Measurements from ENCODE around the gene RAP1GDS1. TPM values are rescaled to one million over a fixed set of nuclear protein-coding genes. Genes with fewer than 3 reads are reported as not detected.
A peak's percentile ranks its signal among the peaks of the same experiment; 100 is the strongest.

Gene RAP1GDS1
- total RNA-seq = 10 to 100 TPM; 34.0 to 37.9 TPM
- polyA plus RNA-seq (2013, experiment 1 of 2) = 40.6 TPM
- 38.8 TPM for polyA plus RNA-seq (2013, experiment 2 of 2)
- long read RNA-seq, experiment 1, partial matches to known transcripts = 4 of 11 reads
- long read RNA-seq, experiment 1, other reads (novel, unspliced or antisense) = 4 of 11 reads
- long read RNA-seq, experiment 2, transcript RAP1GDS1-205 (15 exons, 3,681 nt) = major isoform, 29 of 60 reads
- long read RNA-seq, experiment 2, transcript RAP1GDS1-202 (15 exons, 2,092 nt) = minor isoform, 6 of 60 reads
- long read RNA-seq, experiment 2, partial matches to known transcripts = 6 of 60 reads
- long read RNA-seq, experiment 2, other reads (novel, unspliced or antisense) = 10 of 60 reads
- long read RNA-seq, experiment 3, transcript RAP1GDS1-205 (15 exons, 3,681 nt) = major isoform, 95 of 211 reads
- long read RNA-seq, experiment 3, transcript RAP1GDS1-206 (15 exons, 2,470 nt) = minor isoform, 12 of 211 reads
- long read RNA-seq, experiment 3, transcript RAP1GDS1-204 (14 exons, 1,942 nt) = minor isoform, 10 of 211 reads
- long read RNA-seq, experiment 3, transcript RAP1GDS1-202 (15 exons, 2,092 nt) = minor isoform, 44 of 211 reads
- long read RNA-seq, experiment 3, partial matches to known transcripts = 5 of 211 reads
- long read RNA-seq, experiment 3, other reads (novel, unspliced or antisense) = 33 of 211 reads
- long read RNA-seq, experiment 4, transcript RAP1GDS1-205 (15 exons, 3,681 nt) = major isoform, 14 of 52 reads
- long read RNA-seq, experiment 4, partial matches to known transcripts = 17 of 52 reads
- long read RNA-seq, experiment 4, other reads (novel, unspliced or antisense) = 9 of 52 reads

- no peaks in the 10 kb centered on the region for H3K36me3 Mint-ChIP-seq (ENCODE audit: low read depth)
- TF ChIP-seq CTCF (conservative IDR thresholded peaks at IDR 0.05) = no peak
- Histone ChIP-seq H3K4me1 (ENCODE audit: control insufficient read depth, insufficient read depth, low read length) (no peaks in the 10 kb centered on the region), H3K27ac (ENCODE audit: low read depth, low read length) (peak within 1 kb of the TSS; percentile 92), H3K9ac (ENCODE audit: extremely low read depth, low read length, poor library complexity, severe bottlenecking) (peak within 1 kb of the TSS; percentile 92), H3K9me3 (ENCODE audit: control insufficient read depth, low read length) (no peaks in the 10 kb centered on the region), H3K4me3 (ENCODE audit: low read length) (peak within 1 kb of the TSS; percentile 96), H3K27me3 (ENCODE audit: control insufficient read depth, insufficient read depth, low read length, poor library complexity, severe bottlenecking) (no peaks in the 10 kb centered on the region), H3K36me3 (ENCODE audit: control insufficient read depth, insufficient read depth, low read length) (no peaks in the 10 kb centered on the region)
- H3K27ac Mint-ChIP-seq = peak within 1 kb of the TSS; percentile 98
- H3K4me3 Mint-ChIP-seq = peak within 1 kb of the TSS; percentile 93
- peaks cover 25% of the 10 kb centered on the region for H3K4me1 Mint-ChIP-seq
- H3K9me3 Mint-ChIP-seq = no peaks in the 10 kb centered on the region
- WGBS, 2 experiments (ENCODE audit: insufficient coverage in 1 of 2, insufficient read length in 1 of 2) = 0% methylated on average over 19 to 84 of the region's 84 CpGs
- no peaks in the 10 kb centered on the region for H3K27me3 Mint-ChIP-seq (ENCODE audit: insufficient read depth)
- peak; percentile 97 for DNase-seq
Measured at GRCh38 chr4:98260579-98261404, at the start of gene RAP1GDS1. RAP1GDS1 (plus strand) TSS chr4:98261384; CDS start chr4:98261566, 182 bp downstream.

GRCh38 chr4:98222306-98222705 is 38.9 kb upstream of the RAP1GDS1 start:
- H3K9ac ChIP-seq (ENCODE audit: extremely low read depth, low read length, poor library complexity, severe bottlenecking) = no peak overlapping the region
- H3K4me1 ChIP-seq (ENCODE audit: control insufficient read depth, insufficient read depth, low read length) = no peaks in the 10 kb centered on the region
- H3K9me3 Mint-ChIP-seq = no peaks in the 10 kb centered on the region
- H3K36me3 Mint-ChIP-seq (ENCODE audit: low read depth) = no peaks in the 10 kb centered on the region
- no peaks in the 10 kb centered on the region for H3K27me3 ChIP-seq (ENCODE audit: control insufficient read depth, insufficient read depth, low read length, poor library complexity, severe bottlenecking)
- H3K36me3 ChIP-seq (ENCODE audit: control insufficient read depth, insufficient read depth, low read length) = no peaks in the 10 kb centered on the region
- DNase-seq = no peak
- no peak for TF ChIP-seq CTCF (conservative IDR thresholded peaks at IDR 0.05)
- no peaks in the 10 kb centered on the region for H3K27me3 Mint-ChIP-seq (ENCODE audit: insufficient read depth)
- no peak overlapping the region for H3K4me3 Mint-ChIP-seq
- H3K27ac ChIP-seq (ENCODE audit: low read depth, low read length) = no peak overlapping the region
- no peaks in the 10 kb centered on the region for H3K4me1 Mint-ChIP-seq
- H3K27ac Mint-ChIP-seq = no peak overlapping the region
- 93% methylated on average over 1 of the region's 2 CpGs; no CpG with 5 or more reads in 1 of the 2 experiments for WGBS, 2 experiments (ENCODE audit: insufficient coverage in 1 of 2, insufficient read length in 1 of 2)
- H3K4me3 ChIP-seq (ENCODE audit: low read length) = no peak overlapping the region
- H3K9me3 ChIP-seq (ENCODE audit: control insufficient read depth, low read length) = no peaks in the 10 kb centered on the region

GRCh38 chr4:98226396-98226795 is 34.8 kb upstream of the RAP1GDS1 start:
- Histone ChIP-seq H3K4me3 (ENCODE audit: low read length) (no peak overlapping the region), H3K27me3 (ENCODE audit: control insufficient read depth, insufficient read depth, low read length, poor library complexity, severe bottlenecking) (no peaks in the 10 kb centered on the region), H3K36me3 (ENCODE audit: control insufficient read depth, insufficient read depth, low read length) (no peaks in the 10 kb centered on the region), H3K4me1 (ENCODE audit: control insufficient read depth, insufficient read depth, low read length) (no peaks in the 10 kb centered on the region), H3K9me3 (ENCODE audit: control insufficient read depth, low read length) (no peaks in the 10 kb centered on the region), H3K9ac (ENCODE audit: extremely low read depth, low read length, poor library complexity, severe bottlenecking) (no peak overlapping the region), H3K27ac (ENCODE audit: low read depth, low read length) (no peak overlapping the region)
- Mint-ChIP-seq H3K36me3 (ENCODE audit: low read depth) (no peaks in the 10 kb centered on the region), H3K4me3 (no peak overlapping the region), H3K27ac (no peak overlapping the region), H3K27me3 (ENCODE audit: insufficient read depth) (no peaks in the 10 kb centered on the region), H3K9me3 (no peaks in the 10 kb centered on the region), H3K4me1 (no peaks in the 10 kb centered on the region)
- no peak for DNase-seq
- TF ChIP-seq CTCF (conservative IDR thresholded peaks at IDR 0.05) = no peak
- 79 to 100% methylated on average over 3 to 6 of the region's 6 CpGs for WGBS, 2 experiments (ENCODE audit: insufficient coverage in 1 of 2, insufficient read length in 1 of 2)
